ENCODE measurements around the gene UBE2E2. TPM values are rescaled to one million over a fixed set of nuclear protein-coding genes. Genes with fewer than 3 reads are reported as not detected.

Gene UBE2E2
- total RNA-seq, 1 donor from 2014 or later = 24.2 TPM

GRCh38 chr3:23481616-23482278 lies 278.6 kb downstream of the UBE2E2 start:
- TF ChIP-seq CTCF (conservative IDR thresholded peaks at IDR 0.05) = no peak
- Mint-ChIP-seq H3K36me3 (ENCODE audit: low read depth) (peaks cover 7% of the 10 kb centered on the region), H3K9me3 (peaks cover 8% of the 10 kb centered on the region), H3K4me1 (peaks cover 27% of the 10 kb centered on the region), H3K4me3 (no peak overlapping the region), H3K27me3 (ENCODE audit: low read depth) (no peaks in the 10 kb centered on the region), H3K27ac (ENCODE audit: unreplicated experiment) (no peak overlapping the region)
- no peak for DNase-seq (ENCODE audit: low read depth, low spot score)

GRCh38 chr3:23484386-23484785 lies 281.3 kb downstream of the UBE2E2 start:
- DNase-seq (ENCODE audit: low read depth, low spot score) = no peak
- no peaks in the 10 kb centered on the region for H3K27me3 Mint-ChIP-seq (ENCODE audit: low read depth)
- peaks cover 34% of the 10 kb centered on the region for H3K4me1 Mint-ChIP-seq
- H3K4me3 Mint-ChIP-seq = no peak overlapping the region
- H3K27ac Mint-ChIP-seq (ENCODE audit: unreplicated experiment) = no peak overlapping the region
- TF ChIP-seq CTCF (conservative IDR thresholded peaks at IDR 0.05) = no peak
- H3K9me3 Mint-ChIP-seq = peaks cover 6% of the 10 kb centered on the region
- H3K36me3 Mint-ChIP-seq (ENCODE audit: low read depth) = peaks cover 7% of the 10 kb centered on the region

- peaks cover 7% of the 10 kb centered on the region for H3K36me3 Mint-ChIP-seq (ENCODE audit: low read depth)
- no peak overlapping the region for H3K27ac Mint-ChIP-seq (ENCODE audit: unreplicated experiment)
- H3K4me3 Mint-ChIP-seq = no peak overlapping the region
- peaks cover 38% of the 10 kb centered on the region for H3K4me1 Mint-ChIP-seq
- H3K27me3 Mint-ChIP-seq (ENCODE audit: low read depth) = no peaks in the 10 kb centered on the region
- peaks cover 6% of the 10 kb centered on the region for H3K9me3 Mint-ChIP-seq
- DNase-seq (ENCODE audit: low read depth, low spot score) = no peak
- TF ChIP-seq CTCF (conservative IDR thresholded peaks at IDR 0.05) = no peak
Observed at GRCh38 chr3:23485922-23486321, 282.8 kb downstream of the UBE2E2 start.

- no peak overlapping the region for H3K27ac Mint-ChIP-seq (ENCODE audit: unreplicated experiment)
- no peak for DNase-seq (ENCODE audit: low read depth, low spot score)
- peaks cover 6% of the 10 kb centered on the region for H3K9me3 Mint-ChIP-seq
- H3K4me3 Mint-ChIP-seq = no peak overlapping the region
- no peaks in the 10 kb centered on the region for H3K27me3 Mint-ChIP-seq (ENCODE audit: low read depth)
- peaks cover 28% of the 10 kb centered on the region for H3K4me1 Mint-ChIP-seq
- TF ChIP-seq CTCF (conservative IDR thresholded peaks at IDR 0.05) = no peak
- peaks cover 7% of the 10 kb centered on the region for H3K36me3 Mint-ChIP-seq (ENCODE audit: low read depth)
Observed at GRCh38 chr3:23487015-23487414, 283.9 kb downstream of the UBE2E2 start.

- H3K9me3 Mint-ChIP-seq = peaks cover 6% of the 10 kb centered on the region
- H3K27me3 Mint-ChIP-seq (ENCODE audit: low read depth) = no peaks in the 10 kb centered on the region
- peaks cover 7% of the 10 kb centered on the region for H3K36me3 Mint-ChIP-seq (ENCODE audit: low read depth)
- H3K4me3 Mint-ChIP-seq = no peak overlapping the region
- TF ChIP-seq CTCF (conservative IDR thresholded peaks at IDR 0.05) = no peak
- peaks cover 26% of the 10 kb centered on the region for H3K4me1 Mint-ChIP-seq
- no peak for DNase-seq (ENCODE audit: low read depth, low spot score)
- no peak overlapping the region for H3K27ac Mint-ChIP-seq (ENCODE audit: unreplicated experiment)
Observed at GRCh38 chr3:23488618-23489017, 285.5 kb downstream of the UBE2E2 start.

Data from neural crest cell (in vitro differentiated cells).